Small intestine (tissue), 7 donors: ENCODE data around the gene A4GALT. TPM values are rescaled to one million over a fixed set of nuclear protein-coding genes. Genes with fewer than 3 reads are reported as not detected.

ENCODE experiments used
- DNase-seq, 2 donors: peaks; one replicate each; pipeline versions ENCODE4 v3.0.0 to v3.0.0-alpha.2; 2013
- FAIRE-seq: peaks from 2 replicates; lab custom pipeline; 2012; peaks lifted over from hg19 to GRCh38; lab: Jason Lieb, UNC
- H3K27ac ChIP-seq, 3 donors: one replicate each; pipeline ENCODE4 v1.5.1; 2013; ENCODE audit warnings: low read length in 2 of 3, mild to moderate bottlenecking in 2 of 3, control low read depth in 1 of 3, inconsistent platforms in 1 of 3, low read depth in 1 of 3, moderate library complexity in 1 of 3
- H3K27me3 ChIP-seq, 3 donors: one replicate each; pipeline ENCODE4 v1.6.1; 2013; ENCODE audit warnings: low read length in 3 of 3, inconsistent platforms in 1 of 3; ENCODE audit not compliant: control insufficient read depth in 3 of 3, insufficient read depth in 3 of 3
- H3K36me3 ChIP-seq, 3 donors: one replicate each; pipeline ENCODE4 v1.6.1; 2013; ENCODE audit warnings: low read length in 3 of 3, inconsistent platforms in 1 of 3, low read depth in 1 of 3, mild to moderate bottlenecking in 1 of 3, moderate library complexity in 1 of 3; ENCODE audit not compliant: control insufficient read depth in 3 of 3, insufficient read depth in 2 of 3
- H3K4me1 ChIP-seq, 3 donors: one replicate each; pipeline ENCODE4 v1.6.1; 2013; ENCODE audit warnings: low read length in 2 of 3, inconsistent platforms in 1 of 3, low read depth in 1 of 3, mild to moderate bottlenecking in 1 of 3, moderate library complexity in 1 of 3; ENCODE audit not compliant: control insufficient read depth in 3 of 3, insufficient read depth in 2 of 3
- H3K4me3 ChIP-seq, 3 donors: one replicate each; pipeline ENCODE4 v1.5.1; 2013; ENCODE audit warnings: low read length in 3 of 3, control low read depth in 1 of 3, inconsistent platforms in 1 of 3, low read depth in 1 of 3, mild to moderate bottlenecking in 1 of 3, moderate library complexity in 1 of 3
- H3K9me3 ChIP-seq, 2 donors: one replicate each; pipeline ENCODE4 v1.6.1; 2013; ENCODE audit warnings: low read depth in 1 of 2, low read length in 1 of 2; ENCODE audit not compliant: control insufficient read depth in 2 of 2, insufficient read depth in 1 of 2
- WGBS, 3 donors: extraction: QIAGEN DNeasy Blood & Tissue Kit; methylation state at CpG; one replicate each; pipeline ENCODE4 v1.1.7; 2013; 5-methylcytosine and 5-hydroxymethylcytosine counted together
- polyA plus RNA-seq, 4 donors: library from polyadenylated mRNA; stranded (reverse) in 3 of 4; unstranded in 1 of 4; fragments of 200-250 nt in 3 of 4; fragments of 120-200 nt in 1 of 4; gene quantifications; one replicate each; pipeline versions ENCODE4 v1.2.1 to v1.2.3, GENCODE V29; 2013
- donor health status: healthy with polysubstance abuse.
- donor health status: control.
- donor health status: control.
- donor health status: Bipolar disorder and iron deficiency.
- donor health status: healthy.

A4GALT gene
- polyA plus RNA-seq, 4 donors = 1.1 to 23.0 (median 2.4) TPM

GRCh38 chr22:42732081-42732480, 11.4 kb upstream of the A4GALT start:
- H3K27ac ChIP-seq = no peak overlapping the region
- H3K4me1 ChIP-seq = no peaks in the 10 kb centered on the region
- no peak overlapping the region for H3K4me3 ChIP-seq
- H3K27me3 ChIP-seq = no peaks in the 10 kb centered on the region
- no peaks in the 10 kb centered on the region for H3K9me3 ChIP-seq
- H3K36me3 ChIP-seq = no peaks in the 10 kb centered on the region
- FAIRE-seq (no peak), DNase-seq (no peak)
- WGBS, 3 donors = 76 to 80% (median 79%) methylated on average over 6 of the region's 6 CpGs

GRCh38 chr22:42726811-42727210, 6.1 kb upstream of the A4GALT start:
- FAIRE-seq = no peak
- Histone ChIP-seq H3K36me3 (no peaks in the 10 kb centered on the region), H3K9me3 (no peaks in the 10 kb centered on the region), H3K4me1 (no peaks in the 10 kb centered on the region), H3K27ac (no peak overlapping the region), H3K27me3 (peaks cover 0 to 10% (median 0%) of the 10 kb centered on the region in 3 donors), H3K4me3 (no peak overlapping the region)
- DNase-seq = no peak
- WGBS, 3 donors = 80 to 83% (median 82%) methylated on average over 6 of the region's 6 CpGs

GRCh38 chr22:42725606-42726355, 5.1 kb upstream of the A4GALT start:
- no peak overlapping the region for H3K4me3 ChIP-seq
- DNase-seq = no peak
- 74 to 77% (median 76%) methylated on average over 6 of the region's 6 CpGs for WGBS, 3 donors
- H3K27ac ChIP-seq = no peak overlapping the region
- peaks cover 0 to 4% (median 0%) of the 10 kb centered on the region in 3 donors for H3K4me1 ChIP-seq
- no peaks in the 10 kb centered on the region for H3K36me3 ChIP-seq
- FAIRE-seq = no peak
- no peaks in the 10 kb centered on the region for H3K9me3 ChIP-seq
- peaks cover 0 to 20% (median 0%) of the 10 kb centered on the region in 3 donors for H3K27me3 ChIP-seq

DNA sequence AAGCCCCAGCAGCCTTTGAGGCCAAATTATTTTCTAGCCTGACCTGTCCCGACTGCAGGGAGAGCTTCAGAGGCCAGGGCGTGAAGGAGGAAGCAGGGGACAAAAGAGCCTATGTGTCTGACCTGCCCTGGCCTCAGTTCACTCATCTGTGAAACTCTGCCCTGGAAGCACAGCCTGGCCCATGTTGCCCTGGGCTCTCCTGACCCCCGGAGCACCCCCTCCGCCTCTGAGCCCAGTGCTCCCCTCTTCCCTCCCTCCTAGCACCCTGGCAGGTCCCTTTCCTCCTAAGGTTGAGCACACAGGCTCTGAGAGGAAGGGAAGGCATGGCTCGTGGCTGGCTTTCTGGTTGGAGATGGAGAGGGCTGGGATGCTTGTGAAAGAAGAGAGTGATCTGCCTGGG, 3.4 kb upstream of the A4GALT start:
- FAIRE-seq = no peak
- no peak overlapping the region for H3K27ac ChIP-seq
- WGBS, 3 donors = 36 to 71% (median 50%) methylated on average over 5 of the region's 5 CpGs
- H3K4me3 ChIP-seq = no peak overlapping the region
- peaks cover 4 to 32% (median 9%) of the 10 kb centered on the region in 3 donors for H3K27me3 ChIP-seq
- DNase-seq = no peak
- H3K4me1 ChIP-seq = peaks cover 0 to 7% (median 0%) of the 10 kb centered on the region in 3 donors
- H3K36me3 ChIP-seq = no peaks in the 10 kb centered on the region
- no peaks in the 10 kb centered on the region for H3K9me3 ChIP-seq

- FAIRE-seq (no peak), DNase-seq (peak in 1 of 2 donors; percentile 26)
- H3K9me3 ChIP-seq = no peaks in the 10 kb centered on the region
- H3K4me3 ChIP-seq = peak overlapping the region; percentile 19 to 54 (median 48)
- H3K27me3 ChIP-seq = peaks cover 4 to 43% (median 9%) of the 10 kb centered on the region in 3 donors
- peaks cover 0 to 2% (median 0%) of the 10 kb centered on the region in 3 donors for H3K36me3 ChIP-seq
- H3K4me1 ChIP-seq = peaks cover 0 to 19% (median 0%) of the 10 kb centered on the region in 3 donors
- H3K27ac ChIP-seq = peak overlapping the region in 1 of 3 donors; percentile 56
- WGBS, 3 donors = 2 to 3% (median 3%) methylated on average over 18 to 22 of the region's 22 CpGs
Measured at GRCh38 chr22:42721045-42721434, 370 bp upstream of the A4GALT start.

DNA sequence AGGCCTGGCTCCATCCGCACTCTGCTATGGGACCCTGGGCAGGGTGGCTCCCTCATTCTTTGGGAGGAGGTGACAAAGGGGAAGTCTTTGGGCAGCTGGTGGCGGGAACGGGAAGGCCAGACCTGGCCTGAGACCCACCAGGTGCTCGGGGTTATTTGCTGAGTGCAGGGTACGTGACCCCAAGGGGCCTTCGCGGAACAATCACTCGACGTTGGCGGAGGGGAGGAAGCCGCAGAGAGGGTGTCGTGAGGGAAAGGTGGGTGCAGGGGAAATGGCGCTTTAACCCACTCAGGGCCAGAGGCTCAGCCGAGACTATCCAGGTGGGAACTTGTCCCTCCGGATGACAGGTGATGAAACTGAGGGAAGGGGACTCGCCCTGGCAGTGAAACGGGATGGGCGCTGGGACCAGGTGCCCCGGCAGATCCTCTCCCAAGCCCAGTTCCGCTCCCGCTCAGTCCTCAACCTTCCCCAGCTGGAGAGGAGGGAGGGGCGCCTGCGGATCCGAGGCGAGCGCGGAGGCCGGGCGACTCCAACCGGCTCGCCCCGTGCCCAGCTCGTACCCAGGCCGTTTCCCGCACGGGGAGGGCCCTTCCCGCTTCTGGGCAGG, 911 bp downstream of the A4GALT start:
- H3K36me3 ChIP-seq = peaks cover 0 to 2% (median 0%) of the 10 kb centered on the region in 3 donors
- peak overlapping the region; percentile 45 to 54 (median 48) for H3K4me3 ChIP-seq
- FAIRE-seq = no peak
- H3K27ac ChIP-seq = peak overlapping the region in 1 of 3 donors; percentile 85
- WGBS, 3 donors = 10 to 38% (median 21%) methylated on average over 11 to 37 of the region's 37 CpGs
- H3K9me3 ChIP-seq = no peaks in the 10 kb centered on the region
- peaks cover 0 to 19% (median 0%) of the 10 kb centered on the region in 3 donors for H3K4me1 ChIP-seq
- H3K27me3 ChIP-seq = peaks cover 4 to 41% (median 9%) of the 10 kb centered on the region in 3 donors
- DNase-seq = no peak

GRCh38 chr22:42719133-42719532, 1.5 kb downstream of the A4GALT start:
- 62 to 78% (median 74%) methylated on average over 2 of the region's 2 CpGs for WGBS, 3 donors
- Histone ChIP-seq H3K27me3 (peaks cover 4 to 41% (median 9%) of the 10 kb centered on the region in 3 donors), H3K9me3 (no peaks in the 10 kb centered on the region), H3K27ac (no peak overlapping the region), H3K4me1 (peaks cover 0 to 19% (median 0%) of the 10 kb centered on the region in 3 donors), H3K36me3 (peaks cover 0 to 2% (median 0%) of the 10 kb centered on the region in 3 donors), H3K4me3 (peak overlapping the region in 1 of 3 donors; percentile 13)
- no peak for DNase-seq
- FAIRE-seq = no peak

DNA sequence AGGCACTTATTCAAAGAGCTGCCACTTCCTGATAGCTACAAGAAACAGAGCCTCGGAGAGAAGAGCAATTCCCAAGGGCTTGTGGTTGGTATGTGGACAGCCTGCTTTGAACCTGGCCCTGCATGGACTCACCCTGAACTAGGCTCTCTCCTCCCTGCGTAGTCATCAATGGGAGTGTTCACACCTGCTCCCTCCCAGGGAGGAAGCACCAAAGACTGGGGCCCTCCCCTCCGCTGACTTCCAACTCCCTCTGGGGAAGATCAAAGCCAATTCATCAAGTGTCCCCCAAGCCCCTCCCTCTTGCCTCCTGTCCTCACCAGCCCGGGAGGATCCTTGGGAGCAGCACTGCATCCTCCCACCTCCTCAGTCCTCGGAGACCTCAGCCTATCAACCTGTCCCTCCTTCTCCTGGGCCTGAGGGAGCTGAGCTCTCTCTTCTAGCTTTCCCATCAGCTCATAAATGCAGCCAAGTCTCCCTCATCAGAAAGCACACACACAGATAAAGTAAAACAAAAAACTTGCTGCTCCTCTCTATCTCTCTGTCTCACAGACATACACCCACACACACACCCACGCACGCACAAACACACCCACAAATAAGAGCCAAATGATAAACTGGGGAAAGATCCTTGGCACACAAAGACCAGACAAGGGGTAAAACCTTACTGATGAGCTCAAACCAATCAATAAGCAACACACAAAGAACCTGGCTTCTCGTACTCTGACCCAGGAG, 3.3 kb downstream of the A4GALT start:
- no peaks in the 10 kb centered on the region for H3K9me3 ChIP-seq
- H3K27ac ChIP-seq = no peak overlapping the region
- peak; percentile 14 to 27 for DNase-seq
- 21 to 38% (median 26%) methylated on average over 7 to 8 of the region's 8 CpGs for WGBS, 3 donors
- FAIRE-seq = no peak
- peaks cover 0 to 2% (median 0%) of the 10 kb centered on the region in 3 donors for H3K36me3 ChIP-seq
- peaks cover 4 to 34% (median 9%) of the 10 kb centered on the region in 3 donors for H3K27me3 ChIP-seq
- peaks cover 0 to 19% (median 0%) of the 10 kb centered on the region in 3 donors for H3K4me1 ChIP-seq
- H3K4me3 ChIP-seq = no peak overlapping the region
